GM12892 (cell line): ENCODE data around the gene YPEL3.

Experiments used
- POLR2A ChIP-seq: IDR thresholded peaks from 2 replicates; pipeline ENCODE4 v1.6.1; 2011; ENCODE audit warnings: low read depth, low read length, control low read depth
- POLR2AphosphoS5 ChIP-seq: IDR thresholded peaks from 2 replicates; pipeline ENCODE4 v1.6.1; 2011; ENCODE audit warnings: low read depth, low read length, control low read depth

DNA sequence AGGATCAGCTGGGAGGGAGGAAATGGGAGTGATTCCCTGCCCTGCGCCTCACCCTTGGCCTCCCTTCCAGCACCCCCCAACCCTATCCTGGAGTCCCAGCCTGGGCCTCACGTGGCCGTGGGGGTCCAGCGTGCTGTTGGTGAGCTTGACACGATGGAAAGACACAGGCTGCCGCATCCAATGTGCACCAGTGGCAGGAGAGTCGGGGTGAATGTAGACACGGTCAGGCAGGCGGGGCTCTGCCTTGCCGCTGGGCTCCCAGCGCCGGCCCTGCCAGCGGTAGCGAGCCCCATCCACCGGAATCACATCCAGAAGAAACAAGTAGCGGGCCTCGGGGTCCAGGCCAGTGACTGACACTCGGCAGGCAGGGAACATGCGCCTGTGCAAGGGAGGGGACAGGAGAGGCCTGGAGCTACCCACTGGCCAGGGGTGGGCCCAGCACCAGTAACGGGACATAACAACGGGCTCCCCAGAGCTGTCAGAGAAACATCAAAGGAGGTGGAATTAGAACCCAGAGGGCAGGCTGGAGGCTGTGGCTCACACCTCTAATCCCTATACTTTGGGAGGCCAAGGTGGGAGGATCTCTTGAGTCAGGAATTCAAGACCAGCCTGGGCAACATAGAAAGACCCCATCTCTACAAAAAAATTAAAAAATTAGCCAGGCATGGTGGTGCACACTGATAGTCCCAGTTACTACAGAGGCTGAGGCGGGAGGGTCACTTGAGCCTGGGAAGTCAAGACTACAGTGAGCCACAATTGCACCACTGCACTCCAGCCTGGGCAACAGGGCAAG is 7.0 kb downstream of the YPEL3 start:
- TF ChIP-seq POLR2A (no peak), POLR2AphosphoS5 (no peak)
